GM21737 (cell line): Measurements from ENCODE around the gene NETO1.

ENCODE experiments used
- ATAC-seq: cut with Tn5 transposase; IDR thresholded peaks from one replicate; pipeline ENCODE4 v1.9.1; 2021; ENCODE audit warnings: mild to moderate bottlenecking, moderate library complexity; ENCODE audit not compliant: unreplicated experiment

NETO1 gene, protein sequence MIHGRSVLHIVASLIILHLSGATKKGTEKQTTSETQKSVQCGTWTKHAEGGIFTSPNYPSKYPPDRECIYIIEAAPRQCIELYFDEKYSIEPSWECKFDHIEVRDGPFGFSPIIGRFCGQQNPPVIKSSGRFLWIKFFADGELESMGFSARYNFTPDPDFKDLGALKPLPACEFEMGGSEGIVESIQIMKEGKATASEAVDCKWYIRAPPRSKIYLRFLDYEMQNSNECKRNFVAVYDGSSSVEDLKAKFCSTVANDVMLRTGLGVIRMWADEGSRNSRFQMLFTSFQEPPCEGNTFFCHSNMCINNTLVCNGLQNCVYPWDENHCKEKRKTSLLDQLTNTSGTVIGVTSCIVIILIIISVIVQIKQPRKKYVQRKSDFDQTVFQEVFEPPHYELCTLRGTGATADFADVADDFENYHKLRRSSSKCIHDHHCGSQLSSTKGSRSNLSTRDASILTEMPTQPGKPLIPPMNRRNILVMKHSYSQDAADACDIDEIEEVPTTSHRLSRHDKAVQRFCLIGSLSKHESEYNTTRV

DNA sequence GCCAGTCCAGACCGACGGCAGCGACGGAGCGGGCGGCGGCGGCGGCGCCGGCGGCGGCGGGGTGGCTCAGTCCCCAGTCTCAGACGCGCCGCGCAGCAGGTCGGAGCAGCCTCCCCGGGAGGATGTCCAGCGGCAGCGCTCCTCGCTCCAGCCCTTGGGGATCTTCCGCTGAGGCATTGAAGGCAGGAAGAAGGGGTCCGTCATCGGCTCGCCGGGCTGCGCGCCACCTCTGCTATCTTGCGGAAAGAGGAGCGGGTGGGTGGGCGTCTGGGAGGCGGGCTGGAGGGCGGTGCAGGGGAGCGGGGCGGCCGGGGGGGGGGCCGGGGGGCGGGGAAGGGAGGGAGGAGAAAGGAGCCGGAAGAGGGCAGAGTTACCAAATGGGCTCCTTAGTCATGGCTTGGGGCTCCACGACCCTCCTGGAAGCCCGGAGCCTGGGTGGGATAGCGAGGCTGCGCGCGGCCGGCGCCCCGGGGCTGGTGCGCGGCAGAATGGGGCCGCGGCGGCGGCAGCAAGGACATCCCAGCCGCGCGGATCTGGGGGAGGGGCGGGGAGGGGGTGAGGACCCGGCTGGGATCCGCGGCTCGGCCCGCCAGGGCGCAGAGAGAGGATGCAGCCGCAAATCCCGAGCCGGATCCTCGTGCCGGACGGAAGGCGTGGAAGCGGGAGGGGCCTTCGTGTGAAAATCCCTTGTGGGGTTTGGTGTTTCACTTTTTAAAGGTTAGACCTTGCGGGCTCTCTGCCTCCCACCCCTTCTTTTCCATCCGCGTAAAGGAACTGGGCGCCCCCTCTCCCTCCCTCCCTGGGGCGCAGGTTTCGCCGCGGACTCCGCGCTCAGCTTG is at the start of gene NETO1:
TSS of gene NETO1 (minus strand) at position 242 of the 839 bp plus-strand sequence. CDS start 696 bp downstream, outside the sequence.
- ATAC-seq: no peak

DNA sequence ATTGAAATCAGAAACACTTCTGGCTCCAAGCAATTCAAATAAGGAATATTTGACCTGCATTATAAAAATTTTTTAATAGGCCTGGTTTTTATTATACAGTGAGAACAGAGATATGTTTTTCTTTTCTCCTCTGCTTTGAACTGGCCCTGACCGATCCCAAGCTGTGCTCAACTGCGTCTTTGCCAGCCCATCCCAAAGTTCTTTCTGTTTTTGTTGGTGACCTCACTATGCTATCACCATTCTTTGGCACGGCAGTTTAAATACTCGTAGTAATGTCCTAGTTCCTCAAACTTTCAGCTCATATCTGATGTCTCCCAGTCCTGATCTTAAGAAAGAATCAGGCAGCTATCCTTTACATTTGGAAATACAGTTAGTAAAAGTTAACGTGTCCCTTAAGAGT is 42.3 kb upstream of the NETO1 start:
- ATAC-seq: no peak

DNA sequence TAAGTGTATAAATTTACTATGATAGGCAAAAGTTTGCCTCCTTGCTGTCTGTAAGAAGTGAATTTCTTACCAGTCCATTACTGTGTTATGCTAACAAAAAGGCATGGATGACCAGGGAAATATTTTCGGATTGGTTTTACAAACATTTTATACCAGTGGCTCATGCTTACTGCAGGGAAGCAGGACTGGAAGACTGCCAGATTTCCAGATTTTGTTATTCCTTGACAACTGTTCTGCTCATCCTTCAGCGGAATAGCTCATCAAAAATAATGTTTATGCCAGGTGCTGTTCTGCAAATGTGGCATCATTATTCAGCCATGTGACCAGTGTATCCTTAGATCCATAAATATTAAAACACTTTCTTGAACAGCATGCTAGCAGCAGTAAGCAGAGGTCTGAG is 40.4 kb upstream of the NETO1 start:
- ATAC-seq: no peak

DNA sequence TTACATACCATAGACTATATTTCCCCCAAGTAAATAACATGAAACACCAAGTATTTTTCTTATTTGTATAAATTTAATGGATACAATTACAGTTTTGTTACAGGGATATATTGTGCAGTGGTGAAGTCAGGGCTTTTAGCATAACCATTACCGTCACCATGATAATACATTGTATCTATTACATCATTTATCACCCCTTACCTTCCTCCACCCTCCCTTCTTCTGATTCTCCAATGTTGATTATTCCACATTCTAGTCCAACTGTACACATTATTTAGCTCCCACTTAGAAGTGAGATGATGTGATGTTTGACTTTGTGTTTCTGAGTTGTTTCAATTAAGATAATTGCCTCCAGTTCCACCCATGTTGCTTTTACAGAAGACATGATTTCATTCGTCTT is 35.2 kb upstream of the NETO1 start:
- ATAC-seq: no peak

DNA sequence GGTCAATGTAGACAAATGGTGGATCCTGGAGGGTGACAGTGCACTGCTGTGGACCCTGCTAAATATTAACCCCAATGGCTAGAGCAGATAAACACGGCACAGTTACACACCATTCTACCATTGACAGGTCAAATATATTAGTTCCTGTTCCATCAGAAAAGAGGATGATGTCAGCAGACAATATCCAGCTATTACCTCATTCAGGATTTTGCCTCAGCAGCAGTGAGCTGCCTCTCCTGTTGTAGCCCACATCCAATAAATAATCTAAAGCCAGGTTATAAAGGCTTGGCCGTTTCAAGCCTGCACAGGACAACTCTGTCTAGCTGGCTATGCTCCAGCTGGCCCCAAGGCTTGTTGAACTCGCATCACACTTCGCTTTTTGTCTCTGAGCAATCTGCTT is 31.6 kb upstream of the NETO1 start:
- no peak for ATAC-seq

DNA sequence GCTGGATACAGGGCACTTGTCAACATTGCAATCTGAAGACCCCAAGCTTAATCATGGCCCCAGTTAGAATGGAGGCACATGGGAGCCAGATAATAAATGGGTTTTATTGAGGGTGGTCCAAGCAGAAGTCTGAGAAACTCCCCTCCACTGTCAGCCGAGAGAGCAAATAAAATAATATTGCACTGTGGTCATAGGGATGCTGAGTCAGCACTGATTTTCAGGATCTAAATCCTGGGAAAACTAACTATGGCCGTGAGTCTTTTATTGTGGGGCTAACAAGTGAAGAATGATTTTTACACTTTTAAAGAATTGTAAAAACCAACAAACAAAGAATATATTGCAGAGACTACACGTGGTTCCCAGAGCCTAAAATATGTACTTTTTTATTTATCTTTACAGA is 31.1 kb upstream of the NETO1 start:
- ATAC-seq: no peak

DNA sequence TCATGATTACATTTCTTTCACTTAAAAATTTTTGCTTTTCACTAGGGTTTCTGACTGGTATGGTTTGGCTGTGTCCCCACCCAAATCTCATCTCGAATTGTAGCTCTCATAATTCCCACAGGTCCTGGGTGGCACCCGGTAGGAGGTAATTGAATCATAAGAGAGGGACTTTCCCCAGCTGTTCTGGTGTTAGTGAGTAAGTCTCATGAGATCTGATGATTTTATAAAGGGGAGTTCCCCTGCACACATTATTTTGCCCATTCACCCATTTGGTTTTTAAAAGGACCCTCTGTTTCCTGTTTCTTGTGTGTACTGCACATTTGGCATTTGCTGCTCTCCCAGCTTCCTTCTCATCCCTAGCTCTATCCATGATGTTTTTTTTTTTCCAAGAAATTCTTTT is 27.8 kb upstream of the NETO1 start:
- ATAC-seq: no peak

DNA sequence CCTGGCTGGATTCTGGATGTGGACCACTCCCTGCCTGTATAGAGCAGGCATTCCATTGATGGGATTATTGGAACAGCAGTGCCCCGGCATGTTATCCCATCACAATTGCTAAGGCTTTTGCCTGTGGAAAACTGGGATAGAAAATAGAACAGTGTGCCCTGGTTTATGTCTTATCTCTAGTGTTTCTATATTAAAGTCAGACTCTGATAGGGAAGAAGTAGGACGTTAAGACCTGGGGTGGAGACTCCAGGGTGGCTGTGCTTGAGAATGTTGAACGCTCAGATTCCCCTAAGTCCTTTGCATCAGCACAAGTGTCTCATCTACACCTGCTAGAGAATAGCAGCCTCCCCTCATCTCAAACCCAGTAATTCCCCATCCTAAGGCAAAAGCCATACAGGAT is 10.8 kb upstream of the NETO1 start:
- ATAC-seq: no peak

DNA sequence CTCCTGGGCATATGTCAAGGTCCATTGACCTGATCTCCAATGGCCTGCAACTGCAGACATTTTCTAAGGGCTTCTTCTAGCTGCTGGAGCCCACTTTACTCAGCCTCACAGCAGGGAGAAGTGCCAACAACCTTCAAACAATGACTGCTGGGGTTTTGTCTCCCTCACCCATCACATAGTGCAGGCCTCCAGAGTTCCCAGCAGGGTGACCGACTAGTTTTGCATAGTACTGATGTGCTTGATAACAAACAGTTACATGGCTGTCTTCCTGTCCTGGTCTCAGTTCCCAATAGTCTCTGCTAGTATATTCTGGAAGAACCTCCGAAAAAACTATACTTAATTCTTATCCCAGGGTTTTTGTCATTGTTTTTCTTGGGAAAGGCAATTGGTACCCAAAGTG is 10.4 kb upstream of the NETO1 start:
- ATAC-seq: no peak

DNA sequence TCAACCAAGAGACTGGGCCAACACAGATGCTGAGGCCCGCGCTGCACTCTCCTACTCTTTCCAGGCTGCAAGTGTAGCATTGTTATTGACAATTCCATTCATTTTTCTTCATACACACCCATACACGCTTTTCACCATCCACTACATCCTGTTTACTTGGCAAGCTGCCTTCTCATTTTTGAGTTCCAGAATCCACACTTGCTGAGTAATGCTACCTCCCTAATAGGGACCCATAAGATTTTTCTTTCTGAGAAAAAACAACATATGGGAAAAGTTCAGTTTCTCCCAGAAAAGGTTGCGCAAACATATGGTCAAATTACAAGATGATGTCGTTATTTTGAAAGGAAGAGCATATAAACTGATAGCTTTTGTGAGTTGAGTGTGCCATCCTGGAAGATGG is 3.3 kb upstream of the NETO1 start:
- no peak for ATAC-seq

DNA sequence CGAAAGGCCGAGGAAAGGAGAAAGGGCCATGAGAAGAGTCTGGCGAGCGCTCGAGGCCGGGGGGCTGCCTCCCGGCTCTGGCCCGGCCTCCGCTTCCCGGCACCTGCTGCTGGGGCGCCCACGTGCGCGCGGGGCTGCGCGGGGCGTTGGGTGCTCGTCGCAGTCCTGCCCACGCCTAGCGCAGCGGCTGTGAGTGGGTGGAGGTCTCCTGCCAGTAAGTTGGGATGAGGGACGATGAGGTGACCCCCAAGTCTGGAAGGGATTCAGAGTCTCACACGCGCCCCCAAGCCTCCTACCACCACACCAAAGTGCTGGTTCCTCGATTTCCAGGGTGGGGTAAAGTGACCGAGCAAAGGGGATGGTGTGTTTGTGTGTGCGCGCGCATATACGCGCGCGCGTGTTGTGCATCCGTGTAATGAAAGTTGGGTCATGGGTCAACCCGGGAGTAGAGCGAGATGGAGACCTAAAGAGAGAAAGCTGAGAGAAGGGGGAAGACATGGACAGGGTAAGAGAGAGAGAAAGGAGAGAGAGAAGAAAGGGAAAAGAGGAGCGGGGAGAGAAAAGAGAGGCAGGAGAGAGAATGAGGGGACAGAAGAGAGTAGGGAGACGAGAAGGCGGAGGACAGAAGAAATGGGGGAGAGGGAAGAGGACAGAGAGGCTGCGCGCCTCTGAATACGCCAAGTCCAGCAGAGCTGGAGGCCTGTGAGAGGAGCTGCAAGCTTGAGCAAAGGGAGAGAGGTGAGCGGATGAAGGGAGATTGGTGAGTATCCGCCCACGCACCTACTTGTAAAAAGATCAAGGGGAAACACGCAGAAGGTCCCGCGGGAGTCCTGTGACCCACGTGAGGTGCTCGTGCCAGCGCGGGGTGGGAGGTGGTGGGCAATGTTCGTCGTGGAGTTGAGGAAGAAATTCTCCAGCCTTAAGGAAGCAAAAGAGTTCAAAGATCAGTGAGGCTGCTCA is 1.7 kb upstream of the NETO1 start:
- no peak for ATAC-seq

DNA sequence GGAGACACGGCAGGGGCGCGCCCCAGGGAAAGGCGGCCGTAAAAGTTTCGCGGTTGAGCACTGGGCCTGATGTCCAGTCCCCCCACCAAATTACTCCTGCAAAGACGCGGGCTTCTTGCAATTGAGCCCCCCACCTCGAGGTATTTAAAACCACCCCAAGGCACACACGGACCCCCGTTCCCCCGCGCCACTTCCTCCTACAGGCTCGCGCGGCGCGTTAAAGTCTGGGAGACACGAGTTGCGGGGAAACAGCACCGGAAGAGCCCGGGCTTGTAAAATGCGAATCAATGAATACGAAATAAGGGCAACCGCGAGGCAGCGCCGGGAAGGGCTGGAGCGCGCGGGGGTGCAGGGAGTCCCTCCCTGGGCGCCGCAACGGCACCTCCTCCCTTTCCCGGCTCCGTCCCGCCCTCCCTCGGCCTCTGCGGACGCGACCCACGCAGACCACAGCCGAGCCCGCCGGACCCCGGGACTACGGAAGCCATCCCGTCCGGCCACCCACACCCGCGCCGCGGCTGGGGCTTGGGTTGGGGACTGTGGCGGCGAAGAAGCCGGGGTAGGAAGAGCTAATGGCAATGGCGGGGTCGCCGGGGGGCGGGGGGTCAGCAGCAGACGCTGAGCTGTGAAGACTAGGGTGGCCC is 918 bp upstream of the NETO1 start:
- ATAC-seq: no peak

DNA sequence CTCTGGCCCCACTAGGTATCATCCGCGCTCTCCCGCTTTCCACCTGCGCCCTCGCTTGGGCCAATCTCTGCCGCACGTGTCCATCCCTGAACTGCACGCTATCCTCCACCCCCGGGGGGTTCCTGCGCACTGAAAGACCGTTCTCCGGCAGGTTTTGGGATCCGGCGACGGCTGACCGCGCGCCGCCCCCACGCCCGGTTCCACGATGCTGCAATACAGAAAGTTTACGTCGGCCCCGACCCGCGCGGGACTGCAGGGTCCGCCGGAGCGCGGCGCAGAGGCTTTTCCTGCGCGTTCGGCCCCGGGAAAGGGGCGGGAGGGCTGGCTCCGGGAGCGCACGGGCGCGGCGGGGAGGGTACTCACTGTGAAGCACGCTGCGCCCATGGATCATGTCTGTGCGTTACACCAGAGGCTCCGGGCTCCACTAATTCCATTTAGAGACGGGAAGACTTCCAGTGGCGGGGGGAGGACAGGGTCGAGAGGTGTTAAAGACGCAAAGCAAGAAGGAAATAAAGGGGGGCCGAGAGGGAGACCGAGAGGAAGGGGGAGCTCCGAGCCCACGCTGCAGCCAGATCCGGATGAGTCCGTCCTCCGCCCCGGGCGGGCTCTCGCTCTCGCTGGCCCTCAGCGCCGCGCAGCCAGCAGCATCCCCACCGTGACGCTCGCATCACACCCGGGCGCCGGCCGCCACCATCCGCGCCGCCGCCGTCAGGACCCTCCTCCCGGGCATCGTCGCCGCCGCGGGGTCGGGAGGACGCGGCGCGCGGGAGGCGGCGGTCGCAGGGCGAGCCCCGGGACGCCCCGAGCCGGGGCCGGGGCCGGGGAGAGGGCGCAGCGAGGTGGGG is 664 bp downstream of the NETO1 start:
- ATAC-seq: no peak

DNA sequence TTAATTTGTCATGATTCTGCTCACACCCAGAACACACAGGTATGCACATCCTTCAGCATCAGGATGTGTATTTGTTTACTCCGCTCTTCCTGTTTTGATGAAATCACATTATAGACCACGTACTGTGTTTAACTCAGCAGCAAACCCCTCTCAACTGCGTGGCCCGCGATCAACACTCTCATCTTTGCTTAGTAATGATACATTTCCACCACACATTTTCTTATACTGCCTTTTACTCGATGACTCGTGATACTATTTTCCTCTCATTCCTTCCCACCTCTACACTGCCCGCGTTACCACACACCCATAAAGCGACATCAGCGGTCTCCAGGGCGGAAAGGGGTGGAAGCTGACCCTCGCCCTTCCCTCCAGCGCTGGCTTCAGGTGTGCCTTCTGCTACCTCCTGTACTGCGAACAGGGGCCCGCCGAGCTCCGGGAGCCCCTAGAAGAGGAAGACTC is 1.3 kb downstream of the NETO1 start:
- no peak for ATAC-seq

DNA sequence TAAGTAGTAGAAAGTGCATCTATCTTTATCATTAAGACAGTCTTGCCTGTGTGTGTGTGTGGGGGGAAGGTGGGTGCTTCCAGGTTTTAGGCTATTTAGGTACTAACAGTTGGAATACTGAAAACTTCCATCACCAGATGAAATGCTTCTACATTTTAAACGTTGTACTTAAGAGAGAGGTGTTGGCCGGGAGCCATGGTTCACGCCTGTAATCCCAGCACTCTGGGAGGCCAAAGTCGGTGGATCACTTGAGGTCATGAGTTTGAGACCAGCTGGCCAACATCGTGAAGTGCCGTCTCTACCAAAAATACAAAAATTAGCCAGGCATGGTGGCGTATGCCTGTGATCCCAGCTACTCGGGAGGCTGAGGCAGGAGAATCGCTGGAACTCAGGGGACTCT is 4.0 kb downstream of the NETO1 start:
- ATAC-seq: no peak

DNA sequence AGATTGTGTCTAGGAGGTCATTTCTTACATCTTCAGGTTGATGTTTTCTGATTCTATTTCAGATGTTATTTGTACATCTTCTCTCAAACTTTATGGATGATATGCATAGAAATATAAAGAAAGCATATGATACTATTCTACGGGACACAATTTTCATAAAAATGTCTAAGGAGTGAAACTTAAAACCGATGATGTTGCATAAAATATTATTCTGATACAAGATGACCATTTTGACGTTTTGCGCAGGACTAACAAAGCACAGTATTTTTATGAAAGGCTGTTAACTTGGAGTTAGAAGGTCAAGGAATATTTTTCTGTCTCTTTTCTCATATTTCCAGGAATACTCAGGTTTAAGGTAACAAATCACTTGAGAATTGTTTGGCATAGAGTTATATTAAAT is 8.7 kb downstream of the NETO1 start:
- ATAC-seq: no peak

DNA sequence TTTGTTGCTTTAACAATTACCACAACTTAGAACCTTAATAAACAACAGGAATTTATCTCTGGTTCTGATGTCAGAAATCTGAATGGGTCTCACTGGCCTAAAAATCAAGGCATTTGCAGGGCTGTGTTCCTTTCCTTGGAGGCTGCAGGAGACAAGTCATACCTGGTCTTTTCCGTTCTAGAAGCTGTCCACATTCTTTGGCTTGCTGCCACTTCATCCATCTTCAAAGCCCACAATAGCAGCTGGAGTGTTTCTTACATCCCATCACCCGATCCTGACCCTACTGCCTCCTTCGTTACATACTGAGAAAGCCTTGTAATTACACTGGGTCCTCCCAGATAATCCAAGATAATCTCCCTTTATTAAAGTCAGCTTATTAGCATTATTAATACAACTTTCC is 18.1 kb downstream of the NETO1 start:
- no peak for ATAC-seq

DNA sequence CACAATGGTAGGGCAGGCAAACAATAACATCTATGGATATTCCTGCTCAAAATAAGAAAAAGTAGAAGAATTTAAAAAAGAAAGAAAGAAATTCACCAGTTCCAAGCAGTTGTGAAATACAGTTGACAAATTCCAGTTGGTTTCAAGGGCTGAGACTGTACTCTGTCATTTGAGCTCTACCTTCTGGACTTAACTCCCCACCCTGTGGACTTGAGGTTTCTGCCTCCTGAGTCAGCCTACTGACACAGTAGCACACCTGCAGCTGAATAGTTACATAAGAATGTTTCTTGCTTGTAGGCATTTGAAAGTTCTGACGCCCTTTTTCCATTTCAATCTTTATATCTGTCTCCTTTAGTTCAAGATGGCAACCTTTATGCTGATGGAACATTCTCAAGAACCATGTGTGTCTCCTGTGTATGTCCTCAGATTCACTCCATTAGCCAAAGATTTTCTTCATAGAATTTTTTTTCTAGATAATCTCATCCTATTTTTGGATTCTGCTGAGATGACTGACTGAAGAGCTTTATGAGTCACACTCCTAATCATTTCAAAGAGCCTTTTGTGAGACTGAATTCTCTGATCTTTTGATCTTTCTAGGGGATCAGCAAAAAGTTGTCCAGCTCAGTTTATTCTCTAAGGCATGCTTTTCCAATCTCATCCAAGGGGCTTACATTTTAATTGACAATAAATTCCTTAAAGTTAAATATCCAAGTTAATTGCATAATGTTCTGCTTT is 19.1 kb downstream of the NETO1 start:
- ATAC-seq: no peak

DNA sequence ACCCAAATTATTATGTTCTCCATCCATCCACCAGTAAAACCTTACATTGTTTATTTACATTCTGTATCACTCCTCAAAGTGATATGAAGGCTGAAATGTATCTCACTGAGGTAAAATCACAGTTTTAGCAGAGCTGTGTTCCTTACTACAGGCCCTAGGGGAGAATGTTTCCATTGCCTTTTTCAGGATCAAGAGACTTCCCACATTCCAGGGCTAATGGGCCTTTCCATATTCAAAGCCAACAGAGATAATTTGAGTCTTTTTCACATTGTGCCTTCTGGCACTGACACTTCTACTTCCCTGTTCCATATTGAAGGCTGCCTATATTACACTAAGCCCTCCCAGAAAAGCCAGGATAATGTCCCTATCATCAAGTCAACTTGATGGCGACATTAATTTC is 20.0 kb downstream of the NETO1 start:
- ATAC-seq: no peak
